Coronary artery (tissue), 2 donors: ENCODE results near the gene IL23R.

Source experiments
- DNase-seq: peaks from one replicate; pipeline ENCODE4 v3.0.0-alpha.2; 2017; ENCODE audit warnings: low spot score
- H3K27ac ChIP-seq, 2 donors: fragments of 200-600 bp; sonication (generic); one replicate each; pipeline ENCODE4 v1.5.1; 2016 to 2019
- H3K4me3 ChIP-seq: fragments of 200-600 bp; sonication (generic); 2 replicates; pipeline ENCODE4 v1.5.1; 2016; ENCODE audit warnings: mild to moderate bottlenecking, moderate library complexity
- CTCF ChIP-seq: fragments of 200-600 bp; sonication (generic); IDR thresholded peaks from one replicate; pipeline ENCODE4 v1.5.1; 2019; ENCODE audit warnings: antibody characterized with exemption

The IL23R gene

GRCh38 chr1:67308136-67308535 lies 141.9 kb downstream of the IL23R start:
- Histone ChIP-seq H3K4me3 (peak overlapping the region; percentile 69), H3K27ac (no peak overlapping the region)
- TF ChIP-seq CTCF: no peak
- no peak for DNase-seq
